Esophagus squamous epithelium (tissue), 4 donors: ENCODE results near the gene CBX6.

Source experiments
- POLR2A ChIP-seq, 4 donors: fragments of 450-650 bp; IDR thresholded peaks; one replicate each; pipeline ENCODE4 v1.6.1; 2017; ENCODE audit warnings: antibody characterized with exemption in 4 of 4, mild to moderate bottlenecking in 4 of 4, moderate library complexity in 3 of 4
- TF ChIP-seq, protein P1 (sequence below), 6 experiments: fragments of 450-650 bp in 4 of 6; fragments of 200-600 bp in 2 of 6; sonication (generic) in 2 of 6; IDR thresholded peaks; one replicate each; pipeline ENCODE4 v1.5.1; 2016 to 2019; ENCODE audit warnings: antibody characterized with exemption in 6 of 6, mild to moderate bottlenecking in 4 of 6, moderate library complexity in 4 of 6

DNA sequence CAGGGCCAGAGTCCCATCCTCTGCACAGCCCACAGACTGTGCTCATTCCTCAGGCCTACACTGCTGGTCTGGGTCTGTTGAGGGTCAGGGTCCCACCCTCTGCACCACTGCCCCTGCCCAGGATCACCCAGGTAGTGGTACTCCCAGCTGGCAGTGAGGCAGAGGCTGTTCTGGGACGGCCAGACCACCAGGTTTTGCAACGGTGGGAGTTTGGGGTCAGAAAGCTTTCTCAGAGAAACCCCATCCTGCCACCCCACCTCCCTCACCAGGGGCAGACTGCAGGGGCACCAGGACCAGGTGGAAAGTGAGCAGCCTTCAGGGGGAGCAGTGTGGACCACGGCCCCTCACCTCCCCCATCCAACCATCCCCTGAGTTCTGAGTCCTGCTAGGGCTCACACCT, 39.0 kb downstream of the CBX6 start:
- TF ChIP-seq, protein P1, sequence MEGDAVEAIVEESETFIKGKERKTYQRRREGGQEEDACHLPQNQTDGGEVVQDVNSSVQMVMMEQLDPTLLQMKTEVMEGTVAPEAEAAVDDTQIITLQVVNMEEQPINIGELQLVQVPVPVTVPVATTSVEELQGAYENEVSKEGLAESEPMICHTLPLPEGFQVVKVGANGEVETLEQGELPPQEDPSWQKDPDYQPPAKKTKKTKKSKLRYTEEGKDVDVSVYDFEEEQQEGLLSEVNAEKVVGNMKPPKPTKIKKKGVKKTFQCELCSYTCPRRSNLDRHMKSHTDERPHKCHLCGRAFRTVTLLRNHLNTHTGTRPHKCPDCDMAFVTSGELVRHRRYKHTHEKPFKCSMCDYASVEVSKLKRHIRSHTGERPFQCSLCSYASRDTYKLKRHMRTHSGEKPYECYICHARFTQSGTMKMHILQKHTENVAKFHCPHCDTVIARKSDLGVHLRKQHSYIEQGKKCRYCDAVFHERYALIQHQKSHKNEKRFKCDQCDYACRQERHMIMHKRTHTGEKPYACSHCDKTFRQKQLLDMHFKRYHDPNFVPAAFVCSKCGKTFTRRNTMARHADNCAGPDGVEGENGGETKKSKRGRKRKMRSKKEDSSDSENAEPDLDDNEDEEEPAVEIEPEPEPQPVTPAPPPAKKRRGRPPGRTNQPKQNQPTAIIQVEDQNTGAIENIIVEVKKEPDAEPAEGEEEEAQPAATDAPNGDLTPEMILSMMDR (IDR thresholded peaks at IDR 0.05): no peak
- TF ChIP-seq POLR2A (IDR thresholded peaks at IDR 0.05): no peak
